K562 (cell line): Measurements from ENCODE around the gene ZFP69. TPM values are rescaled to one million over a fixed set of nuclear protein-coding genes. Genes with fewer than 3 reads are reported as not detected.

ENCODE experiments used
- CREB5 ChIP-seq: fragments of 250-450 bp; sonication (Bioruptor Pico); IDR thresholded peaks from 2 replicates; pipeline ENCODE4 v1.5.0; 2020; ENCODE audit warnings: mild to moderate bottlenecking
- FOS ChIP-seq: IDR thresholded peaks from 3 replicates; pipeline ENCODE4 v1.6.1; 2011; ENCODE audit not compliant: insufficient read length; ENCODE audit errors: extremely low read depth
- FOXM1 ChIP-seq, 2 experiments: fragments of 450-650 bp in 1 of 2; sonication (generic) in 1 of 2; formaldehyde crosslinking in 1 of 2; IDR thresholded peaks; 2 replicates each; pipeline versions ENCODE4 v1.6.1 to v1.9.0; 2017 to 2022; ENCODE audit warnings: low read depth in 2 of 2, mild to moderate bottlenecking in 2 of 2, missing genetic modification reagents in 1 of 2, moderate library complexity in 1 of 2
- IFI16 ChIP-seq: fragments of 250-450 bp; sonication (Bioruptor Pico); IDR thresholded peaks from 2 replicates; pipeline ENCODE4 v2.1.2; 2022; ENCODE audit warnings: mild to moderate bottlenecking, inconsistent platforms
- IRF1 ChIP-seq: sonication (generic); formaldehyde crosslinking; IDR thresholded peaks from 2 replicates; pipeline ENCODE4 v1.8.0; 2022; ENCODE audit warnings: missing genetic modification reagents, mild to moderate bottlenecking, borderline replicate concordance
- JUND ChIP-seq, 2 experiments: IDR thresholded peaks; 2 replicates in 1 of 2; 3 replicates in 1 of 2; pipeline ENCODE4 v1.6.1; 2011; ENCODE audit warnings: borderline replicate concordance in 2 of 2, low read depth in 2 of 2, low read length in 2 of 2, improper control_type of control experiment in 1 of 2, missing biosample characterization in 1 of 2, missing genetic modification characterization in 1 of 2, missing genetic modification reagents in 1 of 2
- MAZ ChIP-seq, 2 experiments: fragments of 450-650 bp in 1 of 2; sonication (generic) in 1 of 2; formaldehyde crosslinking; IDR thresholded peaks in 1 of 2; conservative IDR thresholded peaks in 1 of 2; 2 replicates each; pipeline versions ENCODE4 v1.4.0 to v1.5.0; 2020; ENCODE audit warnings: mild to moderate bottlenecking in 1 of 2, missing genetic modification reagents in 1 of 2
- POLR2H ChIP-seq: IDR thresholded peaks from 2 replicates; pipeline ENCODE4 v1.6.1; 2016; ENCODE audit warnings: missing genetic modification characterization, low read depth, mild to moderate bottlenecking, control low read depth, missing compliant biosample characterization, moderate library complexity
- RBM17 ChIP-seq: fragments of 200-400 bp; formaldehyde crosslinking; IDR thresholded peaks from 2 replicates; pipeline ENCODE4 v1.6.1; 2017; ENCODE audit warnings: low read depth, mild to moderate bottlenecking, low read length, borderline replicate concordance
- SNIP1 ChIP-seq: fragments of 450-650 bp; IDR thresholded peaks from 2 replicates; pipeline ENCODE4 v1.7.1; 2017; ENCODE audit warnings: low read depth, mild to moderate bottlenecking
- TAF9B ChIP-seq: fragments of 450-650 bp; IDR thresholded peaks from 2 replicates; pipeline ENCODE4 v1.6.1; 2018; ENCODE audit warnings: mild to moderate bottlenecking; ENCODE audit not compliant: partially characterized antibody
- TCF7 ChIP-seq: sonication (generic); IDR thresholded peaks from 2 replicates; pipeline ENCODE4 v1.6.1; 2016; ENCODE audit warnings: antibody characterized with exemption, borderline replicate concordance
- TRIM28 ChIP-seq: fragments of 450-650 bp; IDR thresholded peaks from 2 replicates; pipeline ENCODE4 v1.6.1; 2017
- ZBTB34 ChIP-seq: fragments of 250-450 bp; sonication (Bioruptor Pico); IDR thresholded peaks from 2 replicates; pipeline ENCODE4 v1.8.0; 2021; ENCODE audit warnings: mild to moderate bottlenecking, moderate library complexity
- ZNF165 ChIP-seq: fragments of 250-450 bp; sonication (Bioruptor Pico); IDR thresholded peaks from 2 replicates; pipeline ENCODE4 v1.4.0; 2020; ENCODE audit warnings: borderline replicate concordance
- ZNF395 ChIP-seq: fragments of 200-800 bp; sonication (Bioruptor generic); IDR thresholded peaks from 2 replicates; pipeline ENCODE4 v1.6.1; 2017; ENCODE audit warnings: missing genetic modification characterization, missing compliant biosample characterization
- ZNF511 ChIP-seq: sonication (generic); formaldehyde crosslinking; IDR thresholded peaks from 2 replicates; pipeline ENCODE4 v1.8.0; 2022; ENCODE audit warnings: mild to moderate bottlenecking, missing genetic modification reagents
- polyA plus RNA-seq, 8 experiments: library from polyadenylated mRNA; depleted of rRNA in 4 of 8; stranded (reverse) in 5 of 8; unstranded in 3 of 8; fragments of >200 nt; fragmentation: Nextera tagmentation in 2 of 8; fragmentation: Illumina TruSeq in 1 of 8; extraction: Ambion mirVana in 2 of 8; extraction: Trizol in 1 of 8; gene quantifications; 2 replicates each; pipeline versions ENCODE4 v1.2.1 to v1.2.3, GENCODE V29; 2011 to 2014; ENCODE audit warnings: inconsistent platforms in 1 of 8, missing spikeins in 1 of 8
- total RNA-seq, 7 experiments: library from RNA; depleted of rRNA in 6 of 7; stranded (reverse); fragments of >200 nt in 6 of 7; fragmentation: Illumina TruSeq in 2 of 7; extraction: Trizol in 2 of 7; gene quantifications; 2 replicates each; pipeline versions ENCODE4 v1.2.1 to v1.2.3, GENCODE V29; 2011 to 2021; ENCODE audit warnings: low replicate concordance in 1 of 7
- TF ChIP-seq, protein P1 (sequence below): fragments of 250-450 bp; sonication (Bioruptor Pico); IDR thresholded peaks from 2 replicates; pipeline ENCODE4 v1.8.0; 2022; ENCODE audit warnings: inconsistent platforms, mild to moderate bottlenecking, moderate library complexity, borderline replicate concordance

ZFP69 gene
- total and polyA plus RNA-seq, 9 of the 15 experiments (the other 6 are each of a cell fraction or from before 2014, with no cell fraction given): 2.0 to 8.4 (median 5.7) TPM

GRCh38 chr1:40531381-40532061 lies 54.4 kb downstream of the ZFP69 start, which contains the start of gene ZNF684 (continued):
- TF ChIP-seq ZBTB34 (CRISPR knock-in tag) (no peak), ZNF165 (CRISPR knock-in tag) (peak; percentile 88; the same call in 1 of the 2 replicates), FOS (no peak), FOXM1 (IDR thresholded peaks at IDR 0.05; ENCODE audit: low read depth) (peak; percentile 24; the same call in 1 of the 2 replicates), FOXM1 (CRISPR knock-in tag; IDR thresholded peaks at IDR 0.05; ENCODE audit: low read depth) (peak; percentile 50; the same call in 1 of the 2 replicates), TRIM28 (no peak), JUND (IDR thresholded peaks at IDR 0.05; ENCODE audit: borderline replicate concordance, low read depth, low read length) (peak; percentile 66), JUND (tag; IDR thresholded peaks at IDR 0.05; ENCODE audit: borderline replicate concordance, low read depth, low read length) (peak; percentile 73; the same call in 2 of the 3 replicates), TCF7 (0 out of 2 replicates have a peak, but pooled peaks have one; percentile 32), RBM17 (no peak), ZNF511 (CRISPR knock-in tag) (peak; percentile 86), IRF1 (CRISPR knock-in tag) (no peak), POLR2H (tag) (peak; percentile 77; the same call in 1 of the 2 replicates), SNIP1 (no peak), IFI16 (no peak), MAZ (CRISPR knock-in tag; conservative IDR thresholded peaks at IDR 0.05 in 1 of 2, IDR thresholded peaks at IDR 0.05 in 1 of 2) (peak in 1 of 2 experiments; percentile 58; a peak in 2 of 4 replicates), ZNF395 (peak; percentile 77; the same call in 1 of the 2 replicates), TAF9B (peak; percentile 52), CREB5 (no peak)
- TF ChIP-seq, protein P1, sequence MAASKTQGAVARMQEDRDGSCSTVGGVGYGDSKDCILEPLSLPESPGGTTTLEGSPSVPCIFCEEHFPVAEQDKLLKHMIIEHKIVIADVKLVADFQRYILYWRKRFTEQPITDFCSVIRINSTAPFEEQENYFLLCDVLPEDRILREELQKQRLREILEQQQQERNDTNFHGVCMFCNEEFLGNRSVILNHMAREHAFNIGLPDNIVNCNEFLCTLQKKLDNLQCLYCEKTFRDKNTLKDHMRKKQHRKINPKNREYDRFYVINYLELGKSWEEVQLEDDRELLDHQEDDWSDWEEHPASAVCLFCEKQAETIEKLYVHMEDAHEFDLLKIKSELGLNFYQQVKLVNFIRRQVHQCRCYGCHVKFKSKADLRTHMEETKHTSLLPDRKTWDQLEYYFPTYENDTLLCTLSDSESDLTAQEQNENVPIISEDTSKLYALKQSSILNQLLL (CRISPR knock-in tag): no peak
